ENCODE data around the gene OR5H6. TPM values are rescaled to one million over a fixed set of nuclear protein-coding genes. Genes with fewer than 3 reads are reported as not detected.

The OR5H6 gene
- total and polyA plus RNA-seq, 2 of the 13 experiments (the other 11 are each of a cell fraction or from before 2014, with no cell fraction given): not detected

DNA sequence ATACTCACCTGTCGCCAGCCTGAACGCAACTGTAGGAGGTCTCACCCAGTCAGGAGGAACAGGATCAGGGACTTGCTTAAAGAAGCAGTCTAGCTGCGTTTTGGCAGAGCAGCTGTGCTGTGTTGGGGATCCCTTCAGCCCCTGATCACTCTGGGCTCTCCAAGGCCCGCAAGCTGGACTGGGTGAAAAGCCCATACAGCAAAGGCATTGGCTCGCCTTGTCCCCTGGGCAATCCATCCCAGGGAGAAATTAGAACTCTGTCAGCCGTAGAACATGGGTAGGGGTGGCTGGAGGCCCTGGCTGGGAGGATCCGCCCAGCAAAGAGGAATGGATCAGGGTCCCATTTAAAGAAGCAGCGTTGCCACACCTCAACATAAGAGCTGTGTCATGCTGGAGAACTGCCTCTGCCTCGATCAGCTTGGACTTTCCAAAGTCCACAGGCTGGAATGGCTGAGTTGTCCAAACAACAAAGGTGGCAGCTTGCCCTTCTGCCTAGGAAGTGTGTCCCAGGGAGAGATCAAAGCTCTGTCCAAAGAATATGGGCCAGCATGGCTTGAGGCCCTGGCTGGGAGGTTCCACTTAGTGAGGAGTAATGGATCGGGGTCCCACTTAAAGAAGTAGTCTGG is 27.4 kb downstream of the OR5H6 start (continued):
- TF ChIP-seq ZFP36 (IDR thresholded peaks at IDR 0.05; ENCODE audit: borderline replicate concordance, low read depth, low read length, partially characterized antibody) (no peak), ZNF629 (CRISPR knock-in tag; conservative IDR thresholded peaks at IDR 0.05) (no peak), GPN1 (CRISPR knock-in tag; IDR thresholded peaks at IDR 0.05; ENCODE audit: borderline replicate concordance) (no peak), ZFP82 (CRISPR knock-in tag; IDR thresholded peaks at IDR 0.05; ENCODE audit: borderline replicate concordance) (no peak), ZNF616 (CRISPR knock-in tag; IDR thresholded peaks at IDR 0.05; ENCODE audit: low read depth) (no peak), NFIC (IDR thresholded peaks at IDR 0.05; ENCODE audit: low read length) (no peak), ZNF10 (CRISPR knock-in tag; IDR thresholded peaks at IDR 0.05; ENCODE audit: borderline replicate concordance, low read depth) (no peak), SMC3 (IDR thresholded peaks at IDR 0.05; ENCODE audit: low read length) (no peak), NFE2L1 (CRISPR knock-in tag; IDR thresholded peaks at IDR 0.05; ENCODE audit: borderline replicate concordance) (no peak), REPIN1 (CRISPR knock-in tag; IDR thresholded peaks at IDR 0.05; ENCODE audit: borderline replicate concordance, low read depth) (no peak), ZMYM3 (CRISPR knock-in tag; IDR thresholded peaks at IDR 0.05) (peak; percentile 43; the same call in 1 of the 2 replicates), MEIS2 (CRISPR knock-in tag; IDR thresholded peaks at IDR 0.05) (no peak), JUN (CRISPR knock-in tag; IDR thresholded peaks at IDR 0.05) (no peak)
- TF ChIP-seq, protein P1, sequence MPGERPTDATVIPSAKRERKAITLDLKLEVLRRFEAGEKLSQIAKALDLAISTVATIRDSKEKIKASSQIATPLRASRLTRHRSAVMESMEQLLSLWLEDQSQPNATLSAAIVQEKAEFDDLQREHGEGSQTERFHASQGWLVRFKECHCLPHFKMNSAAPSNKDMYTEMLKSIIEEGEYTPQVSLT (CRISPR knock-in tag; IDR thresholded peaks at IDR 0.05; ENCODE audit: borderline replicate concordance, low read depth): no peak
- TF ChIP-seq, protein P2, sequence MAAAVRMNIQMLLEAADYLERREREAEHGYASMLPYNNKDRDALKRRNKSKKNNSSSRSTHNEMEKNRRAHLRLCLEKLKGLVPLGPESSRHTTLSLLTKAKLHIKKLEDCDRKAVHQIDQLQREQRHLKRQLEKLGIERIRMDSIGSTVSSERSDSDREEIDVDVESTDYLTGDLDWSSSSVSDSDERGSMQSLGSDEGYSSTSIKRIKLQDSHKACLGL (CRISPR knock-in tag; IDR thresholded peaks at IDR 0.05): no peak

Other genes with a start within 250 kb of the OR5H6 start
- gene GABRR3, start 228.9 kb upstream of the OR5H6 start, total RNA-seq (2016; rRNA removed; fragmentation: Illumina TruSeq; extraction: Trizol): 0.31 and 0.42 TPM in 2 replicates
- 0.60 and 0.83 TPM in 2 replicates for gene GABRR3, start 228.9 kb upstream of the OR5H6 start, polyA plus RNA-seq (2011; rRNA removed)
- gene OR5AC2, start 177.1 kb upstream of the OR5H6 start, total RNA-seq (2016; rRNA removed; fragmentation: Illumina TruSeq; extraction: Trizol): not detected in 2 replicates
- not detected in 2 replicates for gene OR5AC2, start 177.1 kb upstream of the OR5H6 start, polyA plus RNA-seq (2011; rRNA removed)
- not detected in 2 replicates for gene OR5H1, start 133.5 kb upstream of the OR5H6 start, total RNA-seq (2016; rRNA removed; fragmentation: Illumina TruSeq; extraction: Trizol)
- not detected in 2 replicates for gene OR5H1, start 133.5 kb upstream of the OR5H6 start, polyA plus RNA-seq (2011; rRNA removed)
- gene OR5H14, start 116.8 kb upstream of the OR5H6 start, total RNA-seq (2016; rRNA removed; fragmentation: Illumina TruSeq; extraction: Trizol): not detected in 2 replicates
- gene OR5H14, start 116.8 kb upstream of the OR5H6 start, polyA plus RNA-seq (2011; rRNA removed): not detected in 2 replicates
- not detected in 2 replicates for gene OR5H15, start 97.5 kb upstream of the OR5H6 start, total RNA-seq (2016; rRNA removed; fragmentation: Illumina TruSeq; extraction: Trizol)
- not detected in 2 replicates for gene OR5H15, start 97.5 kb upstream of the OR5H6 start, polyA plus RNA-seq (2011; rRNA removed)
- not detected in 2 replicates for gene OR5H2, start 18.3 kb downstream of the OR5H6 start, total RNA-seq (2016; rRNA removed; fragmentation: Illumina TruSeq; extraction: Trizol)
- not detected in 2 replicates for gene OR5H2, start 18.3 kb downstream of the OR5H6 start, polyA plus RNA-seq (2011; rRNA removed)
- not detected in 2 replicates for gene OR5K4, start 89.6 kb downstream of the OR5H6 start, total RNA-seq (2016; rRNA removed; fragmentation: Illumina TruSeq; extraction: Trizol)
- not detected in 2 replicates for gene OR5K4, start 89.6 kb downstream of the OR5H6 start, polyA plus RNA-seq (2011; rRNA removed)
- not detected in 2 replicates for gene OR5K3, start 126.4 kb downstream of the OR5H6 start, total RNA-seq (2016; rRNA removed; fragmentation: Illumina TruSeq; extraction: Trizol)
- not detected in 2 replicates for gene OR5K3, start 126.4 kb downstream of the OR5H6 start, polyA plus RNA-seq (2011; rRNA removed)
- not detected in 2 replicates for gene OR5K1, start 199.0 kb downstream of the OR5H6 start, total RNA-seq (2016; rRNA removed; fragmentation: Illumina TruSeq; extraction: Trizol)
- gene OR5K1, start 199.0 kb downstream of the OR5H6 start, polyA plus RNA-seq (2011; rRNA removed): not detected in 2 replicates
- gene OR5K2, start 233.4 kb downstream of the OR5H6 start, total RNA-seq (2016; rRNA removed; fragmentation: Illumina TruSeq; extraction: Trizol): not detected in 2 replicates
- not detected in 2 replicates for gene OR5K2, start 233.4 kb downstream of the OR5H6 start, polyA plus RNA-seq (2011; rRNA removed)

Measured in HepG2 (cell line).